HCT116 (cell line): ENCODE data around the gene FBXW8. TPM values are rescaled to one million over a fixed set of nuclear protein-coding genes. Genes with fewer than 3 reads are reported as not detected.

Experiments used
- ATAC-seq: fragments of 200-7000 bp; cut with Tn5 transposase; 2 replicates; pipeline ENCODE4 v1.9.1; 2020; ENCODE audit warnings: mild to moderate bottlenecking, moderate library complexity
- BruUV-seq: library from RNA; stranded (reverse); fragments of 400-500 nt; replicated peaks from 2 replicates; lab custom pipeline; 2021; lab: Mats Ljungman, UMichigan
- CTCF ChIA-PET: fragments of 300-600 bp; sonication (Branson Sonifier 250); formaldehyde crosslinking; loops from one replicate; lab custom pipeline; 2021; ENCODE audit warnings: antibody characterized with exemption; lab: Charles Lee
- POLR2A ChIA-PET: fragments of 300-600, 350-600 bp; sonication (Branson Sonifier 250); formaldehyde crosslinking; loops from one replicate; lab custom pipeline; 2021; ENCODE audit warnings: antibody characterized with exemption; lab: Charles Lee
- RAD21 ChIA-PET, 2 experiments: fragments of 300-600 bp; sonication (Branson Sonifier 250); formaldehyde crosslinking; loops; one replicate each; lab custom pipeline; 2023; ENCODE audit warnings: low total read pairs in 2 of 2; ENCODE audit not compliant: uncharacterized antibody in 2 of 2, unreplicated experiment in 2 of 2, low non-redundant PET in 1 of 2; lab: Charles Lee
- DNase-seq: peaks from one replicate; pipeline ENCODE4 v3.0.0-alpha.2; 2010; ENCODE audit warnings: low read depth, low spot score
- H2AFZ ChIP-seq: fragments of 200-600 bp; shearing (Covaris generic), sonication (generic); 2 replicates; pipeline ENCODE4 v1.6.1; 2017; ENCODE audit warnings: low read depth, mixed run types, mixed read lengths, antibody characterized with exemption, low read length; ENCODE audit not compliant: poor library complexity, severe bottlenecking
- H3K27ac ChIP-seq: 2 replicates; pipeline ENCODE4 v1.5.1; 2012; ENCODE audit warnings: low read depth, low read length
- H3K27me3 ChIP-seq: fragments of 200-600 bp; sonication (generic); 2 replicates; pipeline ENCODE4 v1.6.1; 2016; ENCODE audit warnings: mixed run types, low read length, mixed read lengths; ENCODE audit not compliant: insufficient read depth
- H3K36me3 ChIP-seq, 2 experiments: fragments of 200-500 bp in 1 of 2; fragments of 200-600 bp in 1 of 2; sonication (Bioruptor generic) in 1 of 2; sonication (generic) in 1 of 2; 2 replicates each; pipeline versions ENCODE4 v1.5.1 to v1.6.1; 2014 to 2016; ENCODE audit warnings: low read length in 2 of 2, inconsistent platforms in 1 of 2, mixed read lengths in 1 of 2, mixed run types in 1 of 2; ENCODE audit not compliant: insufficient read depth in 2 of 2, control insufficient read depth in 1 of 2
- H3K4me1 ChIP-seq, 2 experiments: fragments of 200-600 bp in 1 of 2; sonication (generic) in 1 of 2; 2 replicates each; pipeline versions ENCODE4 v1.5.1 to v1.6.1; 2012 to 2017; ENCODE audit warnings: low read length in 2 of 2, inconsistent platforms in 1 of 2, mild to moderate bottlenecking in 1 of 2, mixed read lengths in 1 of 2, mixed run types in 1 of 2, moderate library complexity in 1 of 2; ENCODE audit not compliant: insufficient read depth in 2 of 2, control insufficient read depth in 1 of 2
- H3K4me2 ChIP-seq: fragments of 200-600 bp; sonication (generic); 2 replicates; pipeline ENCODE4 v1.6.1; 2017; ENCODE audit warnings: mixed run types, low read length, mixed read lengths
- H3K4me3 ChIP-seq, 2 experiments: fragments of 200-600 bp in 1 of 2; sonication (generic) in 1 of 2; replicated peaks in 1 of 2; 2 replicates each; pipeline ENCODE4 v1.5.1; 2011 to 2016; ENCODE audit warnings: low read length in 2 of 2, control low read depth in 1 of 2, low read depth in 1 of 2, mild to moderate bottlenecking in 1 of 2, mixed read lengths in 1 of 2, mixed run types in 1 of 2
- H3K79me2 ChIP-seq: fragments of 200-600 bp; sonication (generic); 2 replicates; pipeline ENCODE4 v1.6.1; 2017; ENCODE audit warnings: mild to moderate bottlenecking, mixed run types, low read length, moderate library complexity, mixed read lengths; ENCODE audit not compliant: insufficient read depth
- H3K9ac ChIP-seq: fragments of 200-600 bp; sonication (generic); 2 replicates; pipeline ENCODE4 v1.6.1; 2016; ENCODE audit warnings: low read length, mixed read lengths
- H3K9me2 ChIP-seq: fragments of 200-600 bp; sonication (generic), shearing (Covaris generic); 2 replicates; pipeline ENCODE4 v1.6.1; 2017; ENCODE audit warnings: mixed run types, mild to moderate bottlenecking, moderate library complexity; ENCODE audit not compliant: insufficient read depth
- H3K9me3 ChIP-seq, 2 experiments: fragments of 200-500 bp in 1 of 2; fragments of 200-600 bp in 1 of 2; sonication (Bioruptor generic) in 1 of 2; sonication (generic) in 1 of 2; 2 replicates each; pipeline ENCODE4 v1.6.1; 2014 to 2017; ENCODE audit warnings: low read length in 2 of 2, mixed read lengths in 2 of 2, inconsistent platforms in 1 of 2, low read depth in 1 of 2, mild to moderate bottlenecking in 1 of 2, mixed run types in 1 of 2, moderate library complexity in 1 of 2; ENCODE audit not compliant: control insufficient read depth in 1 of 2, insufficient read depth in 1 of 2
- H4K20me1 ChIP-seq: fragments of 200-600 bp; sonication (generic), shearing (Covaris generic); 2 replicates; pipeline ENCODE4 v1.6.1; 2017; ENCODE audit warnings: mixed run types, mild to moderate bottlenecking, moderate library complexity; ENCODE audit not compliant: insufficient read depth
- EZH2 ChIP-seq: fragments of 200-600 bp; sonication (generic); IDR thresholded peaks from 2 replicates; pipeline ENCODE4 v1.6.1; 2017; ENCODE audit warnings: antibody characterized with exemption, mixed run types
- POLR2AphosphoS5 ChIP-seq: IDR thresholded peaks from 2 replicates; pipeline ENCODE4 v1.6.1; 2011; ENCODE audit warnings: mild to moderate bottlenecking, low read depth, low read length, moderate library complexity
- REST ChIP-seq: IDR thresholded peaks from 2 replicates; pipeline ENCODE4 v1.6.1; 2012; ENCODE audit warnings: low read depth
- SIN3A ChIP-seq: IDR thresholded peaks from 2 replicates; pipeline ENCODE4 v1.6.1; 2012; ENCODE audit warnings: low read depth
- ZBTB33 ChIP-seq: IDR thresholded peaks from 2 replicates; pipeline ENCODE4 v1.6.1; 2011; ENCODE audit warnings: mild to moderate bottlenecking, low read length, moderate library complexity; ENCODE audit not compliant: insufficient replicate concordance; ENCODE audit errors: extremely low read depth
- ZNF274 ChIP-seq: fragments of 200-500 bp; sonication (Bioruptor generic); IDR thresholded peaks from 2 replicates; pipeline ENCODE4 v1.6.1; 2014; ENCODE audit warnings: mild to moderate bottlenecking, low read depth, low read length, inconsistent platforms
- intact Hi-C: fragments of 100-400 bp; cut with micrococcal nuclease; formaldehyde crosslinking; loops from 2 replicates; pipeline ENCODE4 v1.10.0; 2022
- total RNA-seq: library from RNA; stranded (reverse); gene quantifications from one replicate; pipeline ENCODE4 v1.2.1, GENCODE V29; 2021; ENCODE audit not compliant: unreplicated experiment

Gene FBXW8
- total RNA-seq, 1 experiment from 2014 or later, result 14.6 TPM

- Histone ChIP-seq H2AFZ (no peak overlapping the region), H3K9me2 (no peaks in the 10 kb centered on the region), H3K36me3 (no peaks in the 10 kb centered on the region), H3K9ac (no peak overlapping the region), H3K27me3 (no peaks in the 10 kb centered on the region), H3K4me3 (no peak overlapping the region), H3K79me2 (no peaks in the 10 kb centered on the region), H3K9me3 (no peaks in the 10 kb centered on the region), H3K4me2 (no peak overlapping the region), H3K27ac (no peak overlapping the region), H4K20me1 (no peaks in the 10 kb centered on the region), H3K4me1 (no peaks in the 10 kb centered on the region)
- TF ChIP-seq EZH2 (no peak), REST (no peak), ZBTB33 (no peak), SIN3A (no peak), POLR2AphosphoS5 (no peak), ZNF274 (no peak)
- RAD21 ChIA-PET, result interaction anchor here in 1 of 2 experiments (0.6 kb wide), 1 partner anchor 48 kb away, joined by 4 read pairs; no protein-coding TSS in a partner anchor
- CTCF ChIA-PET, result no interaction called here
- intact Hi-C loops, result no loop called here
- BruUV-seq, result no TSS peak
- no peak for ATAC-seq
- POLR2A ChIA-PET, result no interaction called here
- DNase-seq, result no peak
These were observed 161.4 kb downstream of the FBXW8 start for GRCh38 chr12:117072106-117072505.
